Gastrocnemius medialis (tissue), 4 donors: Measurements from ENCODE around the gene FBXO33. TPM values are rescaled to one million over a fixed set of nuclear protein-coding genes. Genes with fewer than 3 reads are reported as not detected.
A peak's percentile ranks its signal among the peaks of the same experiment; 100 is the strongest.
"Not testable (repeated sequence)": the region's sequence is repeated elsewhere in the genome, so short reads cannot be mapped to it uniquely, and the experiment has no call there.

ENCODE experiments used
- ATAC-seq, 2 donors: fragments of 150-250 bp; one replicate each; pipeline ENCODE4 v1.9.1; 2016
- DNase-seq, 2 donors: peaks; one replicate each; pipeline ENCODE4 v3.0.0-alpha.2; 2019
- H3K27ac ChIP-seq, 4 donors: fragments of 200-600 bp; sonication (generic); 1 replicate in 1 of 4; 2 replicates in 3 of 4; pipeline ENCODE4 v1.5.1; 2016 to 2018; ENCODE audit warnings: mild to moderate bottlenecking in 2 of 4, moderate library complexity in 1 of 4
- H3K27me3 ChIP-seq, 3 donors: fragments of 200-600 bp; sonication (generic) in 2 of 3; 1 replicate in 1 of 3; 2 replicates in 2 of 3; pipeline versions ENCODE4 v1.5.1 to v1.6.0; 2016 to 2019; ENCODE audit warnings: mild to moderate bottlenecking in 1 of 3, moderate library complexity in 1 of 3
- H3K36me3 ChIP-seq, 2 donors: fragments of 200-600 bp; sonication (generic) in 1 of 2; one replicate each; pipeline ENCODE4 v1.5.1; 2017 to 2018
- H3K4me1 ChIP-seq, 2 donors: fragments of 200-600 bp; sonication (generic) in 1 of 2; one replicate each; pipeline ENCODE4 v1.5.1; 2016 to 2017; ENCODE audit warnings: mild to moderate bottlenecking in 2 of 2
- H3K4me3 ChIP-seq, 4 donors: fragments of 200-600 bp; sonication (generic) in 3 of 4; 1 replicate in 1 of 4; 2 replicates in 3 of 4; pipeline ENCODE4 v1.5.1; 2016 to 2019; ENCODE audit warnings: mild to moderate bottlenecking in 2 of 4
- H3K9me3 ChIP-seq, 3 donors: fragments of 200-600 bp; sonication (generic) in 2 of 3; 1 replicate in 1 of 3; 2 replicates in 2 of 3; pipeline ENCODE4 v1.5.1; 2016 to 2019
- POLR2A ChIP-seq, 2 donors: fragments of 450-650 bp; IDR thresholded peaks; one replicate each; pipeline ENCODE4 v1.6.1; 2017; ENCODE audit warnings: antibody characterized with exemption in 2 of 2, mild to moderate bottlenecking in 2 of 2, moderate library complexity in 2 of 2
- in situ Hi-C, 4 donors: fragments of 200-750 bp; cut with MboI; loops; one replicate each; pipeline versions ENCODE4 v1.15.0 to v1.8.0; 2017; ENCODE audit warnings: low sequenced_read_pairs in 4 of 4
- intact Hi-C: fragments of 100-400 bp; cut with DNase I; formaldehyde crosslinking; loops from one replicate; pipeline ENCODE4 v1.15.1; 2023; ENCODE audit warnings: low total_unique reads
- total RNA-seq, 4 donors: library from RNA; depleted of rRNA; stranded (reverse); fragments of >200 nt; gene quantifications; one replicate each; pipeline versions ENCODE4 v1.1.0 to v1.2.3, GENCODE V29; 2016
- TF ChIP-seq, protein P1 (sequence below), 5 experiments: fragments of 450-650 bp in 3 of 5; fragments of 200-600 bp in 2 of 5; sonication (generic) in 2 of 5; IDR thresholded peaks in 4 of 5; conservative IDR thresholded peaks in 1 of 5; 1 replicate in 4 of 5; 2 replicates in 1 of 5; pipeline ENCODE4 v1.5.1; 2016 to 2019; ENCODE audit warnings: antibody characterized with exemption in 5 of 5, mild to moderate bottlenecking in 3 of 5, moderate library complexity in 3 of 5

FBXO33 gene
- total RNA-seq, 4 donors from 2014 or later, result 5.3 to 8.0 (median 5.9) TPM

- DNase-seq (no peak), ATAC-seq (no peak)
- Histone ChIP-seq H3K9me3 (peaks cover 0 to 8% (median 0%) of the 10 kb centered on the region in 3 donors), H3K4me1 (peaks cover 22 to 23% of the 10 kb centered on the region in 2 donors), H3K36me3 (peaks cover 0 to 4% of the 10 kb centered on the region in 2 donors), H3K27me3 (no peaks in the 10 kb centered on the region), H3K27ac (no peak overlapping the region), H3K4me3 (no peak overlapping the region)
- intact Hi-C loops (loop anchor here (5.0 kb wide), 3 partner anchors 98 to 193 kb away; partner anchors contain the start of genes MIA2 and TRAPPC6B), in situ Hi-C loops (no loop called here)
- no peak for TF ChIP-seq POLR2A (IDR thresholded peaks at IDR 0.05)
- TF ChIP-seq, protein P1, sequence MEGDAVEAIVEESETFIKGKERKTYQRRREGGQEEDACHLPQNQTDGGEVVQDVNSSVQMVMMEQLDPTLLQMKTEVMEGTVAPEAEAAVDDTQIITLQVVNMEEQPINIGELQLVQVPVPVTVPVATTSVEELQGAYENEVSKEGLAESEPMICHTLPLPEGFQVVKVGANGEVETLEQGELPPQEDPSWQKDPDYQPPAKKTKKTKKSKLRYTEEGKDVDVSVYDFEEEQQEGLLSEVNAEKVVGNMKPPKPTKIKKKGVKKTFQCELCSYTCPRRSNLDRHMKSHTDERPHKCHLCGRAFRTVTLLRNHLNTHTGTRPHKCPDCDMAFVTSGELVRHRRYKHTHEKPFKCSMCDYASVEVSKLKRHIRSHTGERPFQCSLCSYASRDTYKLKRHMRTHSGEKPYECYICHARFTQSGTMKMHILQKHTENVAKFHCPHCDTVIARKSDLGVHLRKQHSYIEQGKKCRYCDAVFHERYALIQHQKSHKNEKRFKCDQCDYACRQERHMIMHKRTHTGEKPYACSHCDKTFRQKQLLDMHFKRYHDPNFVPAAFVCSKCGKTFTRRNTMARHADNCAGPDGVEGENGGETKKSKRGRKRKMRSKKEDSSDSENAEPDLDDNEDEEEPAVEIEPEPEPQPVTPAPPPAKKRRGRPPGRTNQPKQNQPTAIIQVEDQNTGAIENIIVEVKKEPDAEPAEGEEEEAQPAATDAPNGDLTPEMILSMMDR (IDR thresholded peaks at IDR 0.05 in 4 of 5, conservative IDR thresholded peaks at IDR 0.05 in 1 of 5), result no peak
Measured at GRCh38 chr14:39365354-39365753, 66.9 kb downstream of the FBXO33 start.

- no peaks in the 10 kb centered on the region for H3K27me3 ChIP-seq
- in situ Hi-C loops, result no loop called here
- intact Hi-C loops, result loop anchor here (5.0 kb wide), 1 partner anchor 68 kb away; the partner anchor contains the start of gene FBXO33
Measured at GRCh38 chr14:39364509-39364908, 67.7 kb downstream of the FBXO33 start.

GRCh38 chr14:39361556-39361955 lies 70.7 kb downstream of the FBXO33 start:
- ATAC-seq, result peak; percentile 82 to 97
- H3K36me3 ChIP-seq, H3K4me3 ChIP-seq, in situ Hi-C loops, H3K9me3 ChIP-seq, DNase-seq, H3K27me3 ChIP-seq: not testable (repeated sequence)
- peaks cover 5 to 11% of the 10 kb centered on the region in 2 donors for H3K4me1 ChIP-seq
- H3K27ac ChIP-seq, result peak overlapping the region in 3 of 4 donors; percentile 34 to 78 (median 48)
- intact Hi-C loops, result loop anchor here (5.0 kb wide), 1 partner anchor 71 kb away; the partner anchor contains the start of gene FBXO33

More at GRCh38 chr14:39364509-39364908, 67.7 kb downstream of the FBXO33 start:
- Histone ChIP-seq H3K27ac (no peak overlapping the region), H3K9me3 (peaks cover 0 to 8% (median 0%) of the 10 kb centered on the region in 3 donors), H3K4me3 (no peak overlapping the region), H3K36me3 (peaks cover 0 to 4% of the 10 kb centered on the region in 2 donors), H3K4me1 (peaks cover 22% of the 10 kb centered on the region in 2 donors)
- no peak for TF ChIP-seq POLR2A (IDR thresholded peaks at IDR 0.05)
- TF ChIP-seq, protein P1 (IDR thresholded peaks at IDR 0.05 in 4 of 5, conservative IDR thresholded peaks at IDR 0.05 in 1 of 5), result no peak
- DNase-seq (no peak), ATAC-seq (no peak)

- no peak for DNase-seq
- Histone ChIP-seq H3K4me3 (no peak overlapping the region), H3K27me3 (no peaks in the 10 kb centered on the region), H3K36me3 (peaks cover 0 to 4% of the 10 kb centered on the region in 2 donors), H3K27ac (no peak overlapping the region), H3K9me3 (peaks cover 0 to 7% (median 0%) of the 10 kb centered on the region in 3 donors), H3K4me1 (peaks cover 0 to 6% of the 10 kb centered on the region in 2 donors)
- TF ChIP-seq, protein P1 (IDR thresholded peaks at IDR 0.05 in 4 of 5, conservative IDR thresholded peaks at IDR 0.05 in 1 of 5), result no peak
- TF ChIP-seq POLR2A (IDR thresholded peaks at IDR 0.05), result no peak
- no peak for ATAC-seq
- intact Hi-C loops (loop anchor here (5.0 kb wide), 1 partner anchor 72 kb away; the partner anchor contains the start of gene FBXO33), in situ Hi-C loops (no loop called here)
Measured at GRCh38 chr14:39360316-39360715, 71.9 kb downstream of the FBXO33 start.

- H3K27me3 ChIP-seq, ATAC-seq, H3K36me3 ChIP-seq, H3K4me1 ChIP-seq, DNase-seq, H3K9me3 ChIP-seq, intact Hi-C loops, H3K4me3 ChIP-seq, in situ Hi-C loops, H3K27ac ChIP-seq: not testable (repeated sequence)
Measured at GRCh38 chr14:39359069-39359468, 73.2 kb downstream of the FBXO33 start.
